ENCODE measurements around the gene TREH.

The TREH gene

DNA sequence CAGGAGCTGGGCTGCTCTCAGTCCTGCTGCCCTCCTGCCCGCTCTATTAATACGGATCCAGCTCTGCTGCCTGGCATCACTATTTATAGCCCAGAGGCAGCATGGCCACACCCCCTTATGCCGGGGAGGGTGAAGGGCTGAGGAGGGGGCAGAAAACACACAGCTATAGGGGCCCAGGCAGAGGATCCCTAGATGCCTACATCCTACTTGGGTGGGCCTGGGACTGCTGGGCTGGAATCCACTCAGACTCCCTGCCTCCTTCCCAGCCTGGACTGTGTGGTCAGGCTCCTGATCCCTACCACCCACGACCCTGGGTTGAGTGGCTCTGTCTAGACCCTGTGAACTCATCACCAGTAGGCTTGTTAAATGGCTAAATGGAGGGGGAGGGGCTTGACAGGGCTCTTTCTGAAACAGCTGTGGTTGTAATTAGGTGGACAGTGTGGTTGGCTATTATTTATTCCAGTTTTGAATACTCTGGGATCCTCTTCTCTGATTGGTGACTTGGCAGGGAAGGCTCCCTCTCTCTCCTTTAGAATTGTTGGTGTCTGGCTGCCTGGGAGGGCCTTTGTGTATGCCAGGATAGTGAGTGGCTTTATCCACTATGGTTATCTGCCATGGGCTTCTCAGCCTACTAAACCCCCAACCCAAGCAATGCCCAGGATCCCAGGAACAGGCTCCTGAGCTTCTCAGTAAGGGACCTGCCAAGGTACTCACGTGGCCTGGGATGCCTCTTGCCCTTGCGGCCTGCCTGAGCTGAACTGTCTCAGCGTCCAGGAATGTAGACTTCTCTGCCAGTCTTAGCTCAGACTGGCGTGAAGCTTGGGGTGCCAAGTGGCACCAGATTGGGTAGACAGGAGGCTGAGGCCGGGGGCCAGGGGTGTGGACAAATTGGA, 56.8 kb downstream of the TREH start:
- H3K27me3 ChIP-seq (ENCODE audit: control insufficient read depth in 1 of 2, insufficient read depth in 2 of 2, low read length in 2 of 2), result no peaks in the 10 kb centered on the region
- H3K9ac ChIP-seq (ENCODE audit: low read depth in 1 of 2, low read length in 2 of 2), result no peak overlapping the region
- no peak overlapping the region for H3K4me3 ChIP-seq (ENCODE audit: low read depth in 1 of 2, low read length in 2 of 2)
- H3K4me1 ChIP-seq (ENCODE audit: control insufficient read depth in 1 of 2, insufficient read depth in 2 of 2, low read length in 2 of 2), result peaks cover 41 to 52% of the 10 kb centered on the region in 2 donors
- no peak overlapping the region for H3K27ac ChIP-seq (ENCODE audit: low read depth, low read length)
- H3K36me3 ChIP-seq (ENCODE audit: control insufficient read depth in 1 of 2, insufficient read depth in 2 of 2, low read length in 2 of 2), result peaks cover 0 to 3% of the 10 kb centered on the region in 2 donors
- H3K9me3 ChIP-seq (ENCODE audit: control insufficient read depth in 1 of 2, low read length in 2 of 2), result no peaks in the 10 kb centered on the region

DNA sequence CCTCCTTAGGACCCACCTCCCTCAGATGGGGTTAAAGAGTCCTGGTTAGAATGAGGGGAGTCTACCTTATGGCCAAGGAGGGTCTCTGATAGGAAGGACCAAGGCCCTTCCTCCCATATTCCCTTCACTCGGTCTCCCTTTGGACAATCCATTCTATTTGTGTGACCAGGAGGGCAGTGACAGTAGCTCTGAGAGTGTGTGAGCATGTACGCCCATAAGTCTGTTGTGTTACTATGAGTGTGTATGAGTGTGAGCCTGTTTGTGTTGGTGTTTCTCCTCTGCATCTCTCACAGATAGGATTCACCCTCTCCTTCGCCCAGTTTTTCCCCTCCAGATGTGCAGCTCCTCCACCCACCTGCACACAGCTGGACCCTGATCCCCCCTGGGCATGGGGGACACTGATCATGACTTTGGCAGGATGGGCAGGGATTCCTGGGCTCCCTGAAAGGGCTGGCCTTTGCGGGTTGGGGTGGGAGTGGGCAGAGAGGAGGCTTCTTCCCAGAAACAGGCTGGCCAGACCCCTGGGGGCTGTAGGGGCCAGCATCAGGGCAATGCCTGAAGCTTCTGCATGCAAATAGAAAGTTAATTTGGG, 57.6 kb downstream of the TREH start:
- peaks cover 0 to 2% of the 10 kb centered on the region in 2 donors for H3K36me3 ChIP-seq (ENCODE audit: control insufficient read depth in 1 of 2, insufficient read depth in 2 of 2, low read length in 2 of 2)
- H3K9ac ChIP-seq (ENCODE audit: low read depth in 1 of 2, low read length in 2 of 2), result peak overlapping the region in 1 of 2 donors; percentile 34
- no peaks in the 10 kb centered on the region for H3K9me3 ChIP-seq (ENCODE audit: control insufficient read depth in 1 of 2, low read length in 2 of 2)
- H3K4me1 ChIP-seq (ENCODE audit: control insufficient read depth in 1 of 2, insufficient read depth in 2 of 2, low read length in 2 of 2), result peaks cover 43 to 52% of the 10 kb centered on the region in 2 donors
- no peaks in the 10 kb centered on the region for H3K27me3 ChIP-seq (ENCODE audit: control insufficient read depth in 1 of 2, insufficient read depth in 2 of 2, low read length in 2 of 2)
- peak overlapping the region; percentile 42 to 48 for H3K4me3 ChIP-seq (ENCODE audit: low read depth in 1 of 2, low read length in 2 of 2)
- H3K27ac ChIP-seq (ENCODE audit: low read depth, low read length), result peak overlapping the region; percentile 26

DNA sequence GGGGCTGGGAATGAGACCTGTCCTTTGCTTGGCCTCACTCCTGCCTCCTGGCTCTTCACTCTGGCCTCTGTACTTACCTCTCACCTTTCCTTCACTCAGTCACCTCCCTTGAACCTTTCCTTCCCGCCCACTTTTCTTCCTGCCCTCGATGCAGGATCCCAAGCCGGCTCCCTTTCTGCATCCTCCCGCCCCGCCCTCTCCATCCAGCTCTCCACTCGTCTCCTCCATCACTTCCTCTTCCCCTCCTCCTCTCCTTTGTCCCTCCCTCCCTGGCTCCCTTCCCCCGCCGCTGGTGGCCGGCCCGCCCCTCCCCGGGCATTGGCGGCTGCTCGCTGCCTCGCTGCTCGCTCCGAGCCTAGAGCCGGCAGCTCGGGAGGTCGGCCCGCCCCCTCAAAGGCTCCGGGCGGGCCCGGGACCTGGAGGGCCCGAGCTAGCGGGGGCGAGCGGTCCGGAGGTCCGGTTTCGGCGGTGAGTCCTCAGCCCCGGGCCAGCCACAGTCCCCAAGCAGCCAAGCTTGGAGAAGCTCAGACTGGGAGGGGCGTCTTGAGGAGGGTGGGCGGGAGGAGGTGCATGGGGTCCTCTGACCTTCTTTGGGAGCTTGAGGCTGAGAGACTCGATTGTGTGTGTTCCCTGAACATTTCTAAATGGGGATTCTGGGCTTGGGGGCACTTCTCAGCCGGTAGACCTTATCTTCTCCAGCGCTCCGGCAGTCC, 58.2 kb downstream of the TREH start:
- Histone ChIP-seq H3K27ac (ENCODE audit: low read depth, low read length) (peak overlapping the region; percentile 26), H3K36me3 (ENCODE audit: control insufficient read depth in 1 of 2, insufficient read depth in 2 of 2, low read length in 2 of 2) (peaks cover 0 to 2% of the 10 kb centered on the region in 2 donors), H3K9ac (ENCODE audit: low read depth in 1 of 2, low read length in 2 of 2) (peak overlapping the region in 1 of 2 donors; percentile 34), H3K4me1 (ENCODE audit: control insufficient read depth in 1 of 2, insufficient read depth in 2 of 2, low read length in 2 of 2) (peaks cover 43 to 52% of the 10 kb centered on the region in 2 donors), H3K27me3 (ENCODE audit: control insufficient read depth in 1 of 2, insufficient read depth in 2 of 2, low read length in 2 of 2) (no peaks in the 10 kb centered on the region), H3K9me3 (ENCODE audit: control insufficient read depth in 1 of 2, low read length in 2 of 2) (no peaks in the 10 kb centered on the region), H3K4me3 (ENCODE audit: low read depth in 1 of 2, low read length in 2 of 2) (peak overlapping the region; percentile 42 to 48)

DNA sequence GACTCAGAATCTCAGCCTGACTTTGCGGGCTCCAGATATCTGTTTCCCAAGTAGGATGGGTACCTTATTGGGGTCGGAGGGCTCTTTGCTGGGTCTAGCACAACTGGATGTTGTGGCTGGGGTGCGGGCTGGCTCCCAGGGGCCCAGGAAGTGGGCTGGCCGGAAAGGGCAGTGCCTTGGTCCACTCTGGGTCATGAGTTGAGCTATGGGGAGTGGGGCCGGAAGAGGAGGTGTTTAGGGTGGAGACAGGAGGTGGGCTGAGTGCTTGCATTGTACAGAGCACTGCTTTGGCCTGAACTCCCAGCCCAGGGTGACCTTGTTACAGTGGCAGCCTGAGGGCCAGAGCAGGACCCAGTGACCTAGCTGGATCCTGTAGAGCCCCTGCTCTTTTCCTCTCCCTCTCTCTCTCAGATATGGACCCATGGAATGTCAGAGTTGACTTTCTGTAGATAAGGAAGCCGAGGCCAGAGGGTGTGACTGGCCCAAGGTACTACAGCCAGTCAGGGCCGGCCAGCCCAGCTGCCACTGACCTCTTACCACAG, 58.9 kb downstream of the TREH start:
- no peaks in the 10 kb centered on the region for H3K9me3 ChIP-seq (ENCODE audit: control insufficient read depth in 1 of 2, low read length in 2 of 2)
- peak overlapping the region; percentile 26 for H3K27ac ChIP-seq (ENCODE audit: low read depth, low read length)
- H3K27me3 ChIP-seq (ENCODE audit: control insufficient read depth in 1 of 2, insufficient read depth in 2 of 2, low read length in 2 of 2), result no peaks in the 10 kb centered on the region
- H3K9ac ChIP-seq (ENCODE audit: low read depth in 1 of 2, low read length in 2 of 2), result no peak overlapping the region
- H3K36me3 ChIP-seq (ENCODE audit: control insufficient read depth in 1 of 2, insufficient read depth in 2 of 2, low read length in 2 of 2), result peaks cover 0 to 8% of the 10 kb centered on the region in 2 donors
- H3K4me3 ChIP-seq (ENCODE audit: low read depth in 1 of 2, low read length in 2 of 2), result peak overlapping the region in 1 of 2 donors; percentile 42
- H3K4me1 ChIP-seq (ENCODE audit: control insufficient read depth in 1 of 2, insufficient read depth in 2 of 2, low read length in 2 of 2), result peaks cover 38 to 52% of the 10 kb centered on the region in 2 donors

DNA sequence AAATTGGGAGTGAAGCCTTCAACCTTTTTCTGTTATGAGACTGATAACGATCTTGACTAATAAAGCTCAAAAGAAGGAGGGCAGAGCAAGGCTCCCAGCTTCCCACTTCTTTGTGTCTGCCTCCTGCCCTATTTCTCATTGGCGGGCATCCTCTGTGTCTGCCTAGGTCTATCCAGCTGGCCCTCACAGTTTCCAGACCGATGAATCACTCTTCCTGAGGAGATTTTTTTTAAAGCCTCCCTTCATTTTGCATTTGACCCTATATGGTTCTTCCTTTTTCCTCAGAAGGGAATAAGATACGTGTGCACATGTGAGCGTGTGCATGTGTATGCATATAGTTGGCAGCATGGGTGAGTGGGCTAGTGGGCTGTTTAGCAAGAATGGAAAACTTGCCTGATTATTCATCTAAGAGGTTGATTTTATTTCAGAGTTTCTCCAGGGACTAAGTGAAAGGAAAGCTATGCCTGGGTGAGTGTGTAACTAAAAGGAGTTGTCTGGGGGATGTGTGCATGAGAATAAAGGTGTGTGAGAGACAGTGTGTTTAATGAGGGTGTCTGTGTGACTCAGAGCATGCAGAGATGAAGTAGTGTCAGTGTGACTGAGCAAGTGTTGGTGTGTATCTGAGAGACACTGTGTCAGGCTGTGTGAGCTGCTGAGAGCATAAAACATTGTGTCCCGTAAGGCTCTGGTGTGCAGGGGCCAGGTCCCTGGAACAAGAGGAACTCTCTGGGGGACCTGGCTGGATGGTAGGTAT, 59.8 kb downstream of the TREH start:
- Histone ChIP-seq H3K27ac (ENCODE audit: low read depth, low read length) (peak overlapping the region; percentile 79), H3K4me3 (ENCODE audit: low read depth in 1 of 2, low read length in 2 of 2) (no peak overlapping the region), H3K27me3 (ENCODE audit: control insufficient read depth in 1 of 2, insufficient read depth in 2 of 2, low read length in 2 of 2) (no peaks in the 10 kb centered on the region), H3K9me3 (ENCODE audit: control insufficient read depth in 1 of 2, low read length in 2 of 2) (no peaks in the 10 kb centered on the region), H3K9ac (ENCODE audit: low read depth in 1 of 2, low read length in 2 of 2) (peak overlapping the region in 1 of 2 donors; percentile 12), H3K36me3 (ENCODE audit: control insufficient read depth in 1 of 2, insufficient read depth in 2 of 2, low read length in 2 of 2) (peaks cover 0 to 6% of the 10 kb centered on the region in 2 donors), H3K4me1 (ENCODE audit: control insufficient read depth in 1 of 2, insufficient read depth in 2 of 2, low read length in 2 of 2) (peaks cover 29 to 43% of the 10 kb centered on the region in 2 donors)

DNA sequence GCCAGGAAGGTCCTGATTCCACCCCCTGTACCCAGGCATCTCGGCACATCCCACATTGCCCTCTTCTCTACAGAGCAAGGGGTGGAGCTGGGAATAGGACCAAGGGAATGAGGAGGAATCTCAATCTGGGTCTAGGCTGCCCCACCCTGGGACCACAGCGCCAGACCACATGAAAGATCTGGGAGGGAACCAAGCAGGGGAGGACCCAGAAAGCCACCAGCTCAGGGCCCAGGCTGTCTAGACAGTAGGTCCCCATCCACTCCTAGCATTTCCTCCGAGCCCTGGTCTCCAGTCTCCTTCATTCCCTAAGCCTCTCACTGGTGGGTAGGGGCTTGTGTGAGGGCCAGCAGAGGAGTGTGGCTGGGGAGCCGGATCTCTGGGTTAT, 60.5 kb downstream of the TREH start:
- H3K36me3 ChIP-seq (ENCODE audit: control insufficient read depth in 1 of 2, insufficient read depth in 2 of 2, low read length in 2 of 2), result peaks cover 0 to 11% of the 10 kb centered on the region in 2 donors
- H3K4me3 ChIP-seq (ENCODE audit: low read depth in 1 of 2, low read length in 2 of 2), result no peak overlapping the region
- peak overlapping the region; percentile 79 for H3K27ac ChIP-seq (ENCODE audit: low read depth, low read length)
- peak overlapping the region; percentile 11 to 12 for H3K9ac ChIP-seq (ENCODE audit: low read depth in 1 of 2, low read length in 2 of 2)
- H3K27me3 ChIP-seq (ENCODE audit: control insufficient read depth in 1 of 2, insufficient read depth in 2 of 2, low read length in 2 of 2), result no peaks in the 10 kb centered on the region
- H3K4me1 ChIP-seq (ENCODE audit: control insufficient read depth in 1 of 2, insufficient read depth in 2 of 2, low read length in 2 of 2), result peaks cover 29 to 43% of the 10 kb centered on the region in 2 donors
- no peaks in the 10 kb centered on the region for H3K9me3 ChIP-seq (ENCODE audit: control insufficient read depth in 1 of 2, low read length in 2 of 2)

DNA sequence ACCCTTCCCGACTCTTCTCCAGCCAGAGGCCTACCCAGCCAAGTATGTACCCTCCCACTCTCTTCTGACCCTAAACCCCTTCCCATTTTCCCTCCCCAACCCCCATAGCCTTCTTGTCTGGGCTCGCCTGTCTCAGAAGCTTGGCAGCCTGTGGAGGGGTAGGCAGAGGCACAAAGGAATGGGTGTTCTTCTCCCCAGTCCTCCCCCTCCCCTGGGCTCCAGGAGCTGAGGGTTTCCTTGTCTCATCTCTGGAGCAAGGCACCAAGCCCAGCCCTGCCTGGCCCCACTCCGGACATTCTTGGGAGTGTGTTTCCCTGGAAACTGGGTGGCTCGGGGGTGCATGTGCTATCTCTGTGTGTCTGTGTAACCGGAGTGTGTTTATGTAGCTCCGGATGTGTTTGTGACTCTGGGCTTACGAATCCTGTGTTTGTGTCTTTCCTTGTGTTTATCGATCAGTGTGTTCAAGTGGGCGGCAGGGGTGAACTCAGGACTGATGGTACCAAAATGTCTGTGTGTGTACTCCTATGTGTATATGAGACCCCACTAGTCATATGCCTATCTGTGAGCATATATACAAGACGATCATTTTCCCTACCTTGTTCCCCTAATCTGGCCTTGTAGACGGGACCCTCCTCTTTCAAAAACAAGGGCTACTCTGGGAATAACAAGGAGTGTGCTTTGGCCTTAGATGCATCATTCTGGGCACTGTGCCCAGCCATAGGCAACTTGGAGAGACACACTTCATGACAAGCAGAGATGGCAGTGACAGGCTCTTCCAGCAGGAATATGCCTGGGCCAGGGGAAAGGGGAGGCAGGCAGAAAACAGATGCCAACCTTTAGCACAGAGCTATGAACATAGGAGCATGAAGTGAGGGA, 61.1 kb downstream of the TREH start:
- Histone ChIP-seq H3K4me1 (ENCODE audit: control insufficient read depth in 1 of 2, insufficient read depth in 2 of 2, low read length in 2 of 2) (peaks cover 29 to 42% of the 10 kb centered on the region in 2 donors), H3K9me3 (ENCODE audit: control insufficient read depth in 1 of 2, low read length in 2 of 2) (no peaks in the 10 kb centered on the region), H3K9ac (ENCODE audit: low read depth in 1 of 2, low read length in 2 of 2) (peak overlapping the region in 1 of 2 donors; percentile 12), H3K27me3 (ENCODE audit: control insufficient read depth in 1 of 2, insufficient read depth in 2 of 2, low read length in 2 of 2) (no peaks in the 10 kb centered on the region), H3K36me3 (ENCODE audit: control insufficient read depth in 1 of 2, insufficient read depth in 2 of 2, low read length in 2 of 2) (peaks cover 0 to 11% of the 10 kb centered on the region in 2 donors), H3K27ac (ENCODE audit: low read depth, low read length) (peak overlapping the region; percentile 79), H3K4me3 (ENCODE audit: low read depth in 1 of 2, low read length in 2 of 2) (no peak overlapping the region)

DNA sequence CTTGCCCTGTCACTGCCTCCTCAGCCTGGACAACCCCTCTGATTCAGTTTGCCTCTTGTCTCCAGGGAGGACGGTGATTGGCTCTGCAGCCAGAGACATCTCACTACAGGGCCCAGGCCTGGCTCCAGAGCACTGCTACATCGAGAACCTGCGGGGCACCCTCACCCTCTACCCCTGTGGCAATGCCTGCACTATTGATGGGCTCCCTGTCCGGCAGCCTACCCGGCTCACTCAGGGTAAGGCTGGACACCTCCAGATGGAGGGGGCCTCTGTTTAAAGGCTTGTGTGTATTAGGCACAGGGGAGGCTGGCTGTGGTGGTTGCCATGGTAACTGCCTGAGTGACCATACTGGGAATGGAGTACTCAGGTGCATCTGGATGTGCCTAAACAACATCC, 63.5 kb downstream of the TREH start:
- H3K9me3 ChIP-seq (ENCODE audit: control insufficient read depth in 1 of 2, low read length in 2 of 2), result no peaks in the 10 kb centered on the region
- H3K27ac ChIP-seq (ENCODE audit: low read depth, low read length), result no peak overlapping the region
- no peak overlapping the region for H3K9ac ChIP-seq (ENCODE audit: low read depth in 1 of 2, low read length in 2 of 2)
- H3K4me1 ChIP-seq (ENCODE audit: control insufficient read depth in 1 of 2, insufficient read depth in 2 of 2, low read length in 2 of 2), result peaks cover 25 to 28% of the 10 kb centered on the region in 2 donors
- peaks cover 0 to 11% of the 10 kb centered on the region in 2 donors for H3K36me3 ChIP-seq (ENCODE audit: control insufficient read depth in 1 of 2, insufficient read depth in 2 of 2, low read length in 2 of 2)
- no peaks in the 10 kb centered on the region for H3K27me3 ChIP-seq (ENCODE audit: control insufficient read depth in 1 of 2, insufficient read depth in 2 of 2, low read length in 2 of 2)
- no peak overlapping the region for H3K4me3 ChIP-seq (ENCODE audit: low read depth in 1 of 2, low read length in 2 of 2)
